NT2/D1 (cell line): ENCODE measurements around the gene SDC4.

Experiments used
- SUZ12 ChIP-seq: IDR thresholded peaks from 2 replicates; pipeline ENCODE4 v1.6.1; 2011; ENCODE audit not compliant: insufficient read length, insufficient read depth; ENCODE audit errors: extremely low read depth
- ZNF274 ChIP-seq: IDR thresholded peaks from 2 replicates; pipeline ENCODE4 v1.6.1; 2011; ENCODE audit warnings: mild to moderate bottlenecking, low read depth, low read length

DNA sequence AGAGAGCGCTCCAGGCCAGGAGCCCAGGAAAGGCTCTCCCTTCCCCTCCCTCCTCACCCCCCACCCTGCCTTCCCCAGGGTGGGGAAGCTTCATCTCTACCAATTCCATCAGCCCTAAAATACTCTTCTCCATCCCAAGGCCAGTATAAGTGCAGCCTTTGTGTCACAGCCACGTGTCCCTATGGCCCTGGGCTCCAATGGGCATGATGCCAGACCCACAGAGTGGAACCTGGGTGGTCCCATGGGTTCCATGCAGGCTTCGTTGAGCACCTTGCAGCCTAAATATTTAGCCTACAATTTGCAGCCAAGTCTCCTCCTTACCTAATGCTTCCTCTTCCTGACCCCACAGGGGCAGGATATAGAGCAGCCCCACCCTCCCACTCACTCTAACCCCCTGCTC lies 39.1 kb downstream of the SDC4 start:
- TF ChIP-seq SUZ12 (no peak), ZNF274 (no peak)
